ENCODE measurements around the gene PCDHB14.
"Not testable (repeated sequence)": the region's sequence is repeated elsewhere in the genome, so short reads cannot be mapped to it uniquely, and the experiment has no call there.

PCDHB14 gene

DNA sequence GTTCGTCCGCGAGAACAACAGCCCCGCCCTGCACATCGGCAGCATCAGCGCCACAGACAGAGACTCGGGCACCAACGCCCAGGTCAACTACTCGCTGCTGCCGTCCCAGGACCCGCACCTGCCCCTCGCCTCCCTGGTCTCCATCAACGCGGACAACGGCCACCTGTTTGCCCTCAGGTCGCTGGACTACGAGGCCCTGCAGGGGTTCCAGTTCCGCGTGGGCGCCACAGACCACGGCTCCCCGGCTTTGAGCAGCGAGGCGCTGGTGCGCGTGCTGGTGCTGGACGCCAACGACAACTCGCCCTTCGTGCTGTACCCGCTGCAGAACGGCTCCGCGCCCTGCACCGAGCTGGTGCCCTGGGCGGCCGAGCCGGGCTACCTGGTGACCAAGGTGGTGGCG, 12.9 kb upstream of the PCDHB14 start:
- not testable (repeated sequence) for DNase-seq (ENCODE audit: low read depth)

DNA sequence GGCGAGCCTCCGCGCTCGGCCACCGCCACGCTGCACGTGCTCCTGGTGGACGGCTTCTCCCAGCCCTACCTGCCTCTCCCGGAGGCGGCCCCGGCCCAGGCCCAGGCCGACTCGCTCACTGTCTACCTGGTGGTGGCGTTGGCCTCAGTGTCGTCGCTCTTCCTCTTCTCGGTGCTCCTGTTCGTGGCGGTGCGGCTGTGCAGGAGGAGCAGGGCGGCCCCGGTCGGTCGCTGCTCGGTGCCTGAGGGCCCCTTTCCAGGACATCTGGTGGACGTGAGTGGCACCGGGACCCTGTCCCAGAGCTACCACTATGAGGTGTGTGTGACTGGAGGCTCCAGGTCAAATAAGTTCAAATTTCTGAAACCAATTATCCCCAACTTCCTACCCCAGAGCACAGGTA, 12.3 kb upstream of the PCDHB14 start:
- not testable (repeated sequence) for DNase-seq (ENCODE audit: low read depth)

GRCh38 chr5:141213656-141214339, 9.3 kb upstream of the PCDHB14 start, which contains the start of gene PCDHB13:
TSS of gene PCDHB13 (plus strand) at chr5:141213919. CDS start at chr5:141214124, 205 bp downstream.
- not testable (repeated sequence) for DNase-seq (ENCODE audit: low read depth)

DNA sequence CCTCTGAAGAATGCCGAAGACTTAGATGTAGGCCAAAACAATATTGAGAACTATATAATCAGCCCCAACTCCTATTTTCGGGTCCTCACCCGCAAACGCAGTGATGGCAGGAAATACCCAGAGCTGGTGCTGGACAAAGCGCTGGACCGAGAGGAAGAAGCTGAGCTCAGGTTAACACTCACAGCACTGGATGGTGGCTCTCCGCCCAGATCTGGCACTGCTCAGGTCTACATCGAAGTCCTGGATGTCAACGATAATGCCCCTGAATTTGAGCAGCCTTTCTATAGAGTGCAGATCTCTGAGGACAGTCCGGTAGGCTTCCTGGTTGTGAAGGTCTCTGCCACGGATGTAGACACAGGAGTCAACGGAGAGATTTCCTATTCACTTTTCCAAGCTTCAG, 8.6 kb upstream of the PCDHB14 start:
- not testable (repeated sequence) for DNase-seq (ENCODE audit: low read depth)

DNA sequence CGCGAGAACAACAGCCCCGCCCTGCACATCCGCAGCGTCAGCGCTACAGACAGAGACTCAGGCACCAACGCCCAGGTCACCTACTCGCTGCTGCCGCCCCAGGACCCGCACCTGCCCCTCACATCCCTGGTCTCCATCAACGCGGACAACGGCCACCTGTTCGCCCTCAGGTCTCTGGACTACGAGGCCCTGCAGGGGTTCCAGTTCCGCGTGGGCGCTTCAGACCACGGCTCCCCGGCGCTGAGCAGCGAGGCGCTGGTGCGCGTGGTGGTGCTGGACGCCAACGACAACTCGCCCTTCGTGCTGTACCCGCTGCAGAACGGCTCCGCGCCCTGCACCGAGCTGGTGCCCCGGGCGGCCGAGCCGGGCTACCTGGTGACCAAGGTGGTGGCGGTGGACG, 7.6 kb upstream of the PCDHB14 start:
- not testable (repeated sequence) for DNase-seq (ENCODE audit: low read depth)

DNA sequence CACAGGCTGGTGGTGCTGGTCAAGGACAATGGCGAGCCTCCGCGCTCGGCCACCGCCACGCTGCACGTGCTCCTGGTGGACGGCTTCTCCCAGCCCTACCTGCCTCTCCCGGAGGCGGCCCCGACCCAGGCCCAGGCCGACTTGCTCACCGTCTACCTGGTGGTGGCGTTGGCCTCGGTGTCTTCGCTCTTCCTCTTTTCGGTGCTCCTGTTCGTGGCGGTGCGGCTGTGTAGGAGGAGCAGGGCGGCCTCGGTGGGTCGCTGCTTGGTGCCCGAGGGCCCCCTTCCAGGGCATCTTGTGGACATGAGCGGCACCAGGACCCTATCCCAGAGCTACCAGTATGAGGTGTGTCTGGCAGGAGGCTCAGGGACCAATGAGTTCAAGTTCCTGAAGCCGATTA, 7.1 kb upstream of the PCDHB14 start:
- not testable (repeated sequence) for DNase-seq (ENCODE audit: low read depth)

DNA sequence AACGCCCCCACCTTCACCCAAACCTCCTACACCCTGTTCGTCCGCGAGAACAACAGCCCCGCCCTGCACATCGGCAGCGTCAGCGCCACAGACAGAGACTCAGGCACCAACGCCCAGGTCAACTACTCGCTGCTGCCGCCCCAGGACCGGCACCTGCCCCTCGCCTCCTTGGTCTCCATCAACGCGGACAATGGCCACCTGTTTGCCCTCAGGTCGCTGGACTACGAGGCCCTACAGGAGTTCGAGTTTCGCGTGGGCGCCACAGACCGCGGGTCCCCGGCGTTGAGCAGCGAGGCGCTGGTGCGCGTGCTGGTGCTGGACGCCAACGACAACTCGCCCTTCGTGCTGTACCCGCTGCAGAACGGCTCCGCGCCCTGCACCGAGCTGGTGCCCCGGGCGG, 1.7 kb downstream of the PCDHB14 start:
- not testable (repeated sequence) for DNase-seq (ENCODE audit: low read depth)

GRCh38 chr5:141225421-141225820, 2.3 kb downstream of the PCDHB14 start:
- not testable (repeated sequence) for DNase-seq (ENCODE audit: low read depth)

- no peak for DNase-seq (ENCODE audit: low read depth)
These were observed 11.0 kb downstream of the PCDHB14 start for GRCh38 chr5:141234109-141234667.

- DNase-seq (ENCODE audit: low read depth), result not testable (repeated sequence)
These were observed 12.8 kb downstream of the PCDHB14 start for GRCh38 chr5:141235922-141236321.

DNA sequence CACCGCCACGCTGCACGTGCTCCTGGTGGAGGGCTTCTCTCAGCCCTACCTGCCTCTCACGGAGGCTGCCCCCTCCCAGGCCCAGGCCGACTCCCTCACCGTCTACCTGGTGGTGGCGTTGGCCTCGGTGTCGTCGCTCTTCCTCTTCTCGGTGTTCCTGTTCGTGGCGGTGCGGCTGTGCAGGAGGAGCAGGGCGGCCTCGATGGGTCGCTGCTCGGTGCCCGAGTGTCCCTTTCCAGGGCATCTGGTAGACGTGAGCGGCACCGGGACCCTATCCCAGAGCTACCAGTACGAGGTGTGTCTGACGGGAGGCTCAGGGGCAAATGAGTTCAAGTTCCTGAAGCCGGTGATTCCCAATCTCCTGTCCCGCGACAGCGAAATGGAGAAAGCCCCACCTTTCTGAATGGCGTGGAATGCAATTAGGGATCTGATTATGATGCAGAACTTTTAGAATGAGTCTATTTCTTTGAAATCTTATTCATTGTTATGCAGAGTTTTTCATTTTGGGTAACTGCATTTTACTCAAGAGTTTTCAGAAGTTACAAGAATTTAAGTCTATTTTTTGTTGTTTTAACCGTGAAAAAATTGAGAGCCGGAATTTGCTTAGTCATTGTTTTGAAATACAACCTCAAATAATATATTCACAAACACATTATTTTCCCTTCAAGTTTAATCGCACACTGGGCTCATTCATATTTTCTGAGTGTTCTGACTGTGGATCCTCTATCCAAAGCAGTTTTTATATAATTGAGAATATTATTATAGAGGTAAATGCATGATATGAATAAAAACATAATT, 13.6 kb downstream of the PCDHB14 start:
- DNase-seq (ENCODE audit: low read depth), result no peak

DNA sequence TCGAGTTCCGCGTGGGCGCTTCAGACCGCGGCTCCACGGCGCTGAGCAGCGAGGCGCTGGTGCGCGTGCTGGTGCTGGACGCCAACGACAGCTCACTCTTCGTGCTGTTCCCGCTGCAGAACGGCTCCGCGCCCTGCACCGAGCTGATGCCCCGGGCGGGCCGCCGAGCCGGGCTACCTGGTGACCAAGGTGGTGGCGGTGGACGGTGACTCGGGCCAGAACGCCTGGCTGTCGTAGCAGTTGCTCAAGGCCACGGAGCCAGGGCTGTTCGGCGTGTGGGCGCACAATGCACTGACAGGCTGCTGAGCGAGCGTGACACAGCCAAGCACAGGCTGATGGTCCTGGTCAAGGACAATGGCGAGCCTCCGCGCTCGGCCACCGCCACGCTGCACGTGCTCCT, 18.4 kb downstream of the PCDHB14 start:
- no peak for DNase-seq (ENCODE audit: low read depth)

DNA sequence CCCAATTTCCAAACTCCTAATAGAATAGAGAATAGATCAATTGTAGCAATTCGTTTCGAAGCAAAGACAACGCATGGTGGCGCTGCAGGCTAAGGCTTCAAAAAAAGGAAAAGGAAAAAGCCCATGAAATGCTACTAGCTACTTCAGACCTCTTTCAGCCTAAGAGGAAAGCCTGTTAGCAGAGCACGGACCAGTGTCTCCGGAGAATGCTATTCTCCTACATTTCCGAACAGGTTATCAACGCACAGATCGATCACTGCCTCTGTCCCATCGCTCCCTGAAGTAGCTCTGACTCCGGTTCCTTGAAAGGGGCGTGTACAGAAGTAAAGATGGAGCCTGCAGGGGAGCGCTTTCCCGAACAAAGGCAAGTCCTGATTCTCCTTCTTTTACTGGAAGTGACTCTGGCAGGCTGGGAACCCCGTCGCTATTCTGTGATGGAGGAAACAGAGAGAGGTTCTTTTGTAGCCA, 22.1 kb downstream of the PCDHB14 start, which contains the start of gene PCDHB15:
Gene PCDHB15, plus strand, starts transcription at position 146 of the 468 bp plus-strand sequence. Its CDS starts 184 bp downstream, at position 330.
- no peak for DNase-seq (ENCODE audit: low read depth)

- not testable (repeated sequence) for DNase-seq (ENCODE audit: low read depth)
These were observed 23.8 kb downstream of the PCDHB14 start for GRCh38 chr5:141246971-141247370.

DNA sequence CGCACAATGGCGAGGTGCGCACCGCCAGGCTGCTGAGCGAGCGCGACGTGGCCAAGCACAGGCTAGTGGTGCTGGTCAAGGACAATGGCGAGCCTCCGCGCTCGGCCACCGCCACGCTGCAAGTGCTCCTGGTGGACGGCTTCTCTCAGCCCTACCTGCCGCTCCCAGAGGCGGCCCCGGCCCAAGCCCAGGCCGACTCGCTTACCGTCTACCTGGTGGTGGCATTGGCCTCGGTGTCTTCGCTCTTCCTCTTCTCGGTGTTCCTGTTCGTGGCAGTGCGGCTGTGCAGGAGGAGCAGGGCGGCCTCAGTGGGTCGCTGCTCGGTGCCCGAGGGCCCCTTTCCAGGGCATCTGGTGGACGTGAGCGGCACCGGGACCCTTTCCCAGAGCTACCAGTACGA, 24.3 kb downstream of the PCDHB14 start:
- not testable (repeated sequence) for DNase-seq (ENCODE audit: low read depth)

- no peak for DNase-seq (ENCODE audit: low read depth)
These were observed 27.4 kb downstream of the PCDHB14 start for GRCh38 chr5:141250576-141250975.

GRCh38 chr5:141258464-141258863, 35.3 kb downstream of the PCDHB14 start:
- no peak for DNase-seq (ENCODE audit: low read depth)

DNA sequence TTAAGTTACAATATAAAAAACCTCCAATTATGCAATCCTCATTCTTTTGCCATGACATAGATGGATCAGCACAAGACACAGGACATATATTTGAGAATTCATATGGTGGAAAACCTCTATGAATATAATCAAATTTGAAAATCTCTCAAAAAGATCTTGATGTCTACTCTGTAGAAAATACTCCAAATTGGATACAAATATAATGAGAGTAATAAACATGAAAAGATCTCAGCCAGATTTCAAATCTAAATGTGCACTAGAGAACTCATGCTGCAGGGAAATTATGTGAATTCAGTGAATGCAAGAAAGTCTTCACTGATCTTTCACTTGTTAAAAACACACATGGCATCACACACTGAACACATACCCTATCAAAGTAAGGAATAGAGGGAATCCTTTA, 35.8 kb downstream of the PCDHB14 start:
- no peak for DNase-seq (ENCODE audit: low read depth)

DNA sequence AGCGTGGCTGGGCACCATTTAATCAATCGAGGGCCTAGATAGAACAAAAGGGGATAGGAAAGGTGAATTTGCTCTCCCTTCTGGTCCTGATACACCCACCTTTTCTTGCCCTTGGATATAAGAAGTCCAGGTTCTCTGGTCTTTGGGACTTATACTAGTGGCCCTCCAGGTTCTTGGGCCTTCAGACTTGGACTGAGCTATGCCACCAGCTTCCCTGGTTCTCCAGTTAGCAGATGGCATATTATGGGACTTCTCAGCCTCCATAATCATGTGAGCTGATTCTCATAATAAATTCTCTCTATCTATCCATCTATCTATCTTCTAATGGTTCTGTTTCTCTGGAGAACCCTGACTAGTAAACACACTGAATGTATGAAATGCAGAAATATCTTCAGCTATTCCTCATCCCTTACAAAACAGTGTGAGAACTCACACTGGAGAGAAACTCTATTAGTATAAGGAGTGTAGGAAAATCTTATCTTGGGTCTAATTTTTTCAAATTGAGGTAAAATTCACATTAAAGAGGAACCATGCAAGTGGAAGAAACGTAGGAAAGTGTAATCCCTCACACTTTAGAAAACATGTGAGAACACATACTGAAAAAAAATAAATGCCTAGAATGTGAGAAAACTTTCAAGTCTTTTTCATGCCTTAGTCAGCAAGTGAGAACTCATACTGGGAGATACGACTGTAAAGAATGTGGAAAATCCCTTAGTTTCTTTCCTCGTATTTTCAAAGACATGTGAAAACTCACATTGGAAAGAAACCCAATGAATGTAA, 37.5 kb downstream of the PCDHB14 start:
- no peak for DNase-seq (ENCODE audit: low read depth)

DNA sequence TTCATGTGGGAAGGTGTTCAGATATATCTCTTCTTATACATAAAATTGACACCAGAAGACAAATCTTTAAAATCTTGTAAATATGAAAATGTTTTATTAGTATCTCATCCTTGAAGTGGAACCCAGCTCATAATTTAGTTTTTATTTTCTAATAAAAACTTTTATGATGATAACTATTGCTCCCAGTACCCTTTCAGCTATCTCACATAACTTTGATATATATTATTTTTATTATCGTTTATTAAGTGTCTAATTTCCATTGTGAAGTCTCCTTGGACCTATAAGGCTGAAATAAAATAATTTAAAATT, 38.0 kb downstream of the PCDHB14 start:
- DNase-seq (ENCODE audit: low read depth), result no peak

DNA sequence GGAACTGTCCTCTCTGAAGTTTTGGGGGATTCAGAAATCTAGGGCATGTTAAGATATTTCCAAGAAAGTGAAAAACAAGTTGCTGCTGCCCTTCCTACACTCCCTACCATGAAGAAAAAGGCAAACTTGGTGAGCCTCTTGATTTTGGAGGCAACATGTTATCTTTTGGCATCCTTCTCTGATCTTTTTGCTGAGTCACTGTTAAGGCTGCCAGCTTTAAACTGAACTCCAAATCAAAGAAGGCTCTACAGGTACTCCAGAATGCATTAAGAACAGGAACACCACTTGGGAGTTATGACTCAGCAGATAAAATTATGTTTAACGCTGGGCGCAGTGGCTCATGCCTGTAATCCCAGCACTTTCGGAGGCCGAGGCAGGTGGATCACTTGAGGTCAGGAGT, 46.1 kb downstream of the PCDHB14 start:
- no peak for DNase-seq (ENCODE audit: low read depth)

DNA sequence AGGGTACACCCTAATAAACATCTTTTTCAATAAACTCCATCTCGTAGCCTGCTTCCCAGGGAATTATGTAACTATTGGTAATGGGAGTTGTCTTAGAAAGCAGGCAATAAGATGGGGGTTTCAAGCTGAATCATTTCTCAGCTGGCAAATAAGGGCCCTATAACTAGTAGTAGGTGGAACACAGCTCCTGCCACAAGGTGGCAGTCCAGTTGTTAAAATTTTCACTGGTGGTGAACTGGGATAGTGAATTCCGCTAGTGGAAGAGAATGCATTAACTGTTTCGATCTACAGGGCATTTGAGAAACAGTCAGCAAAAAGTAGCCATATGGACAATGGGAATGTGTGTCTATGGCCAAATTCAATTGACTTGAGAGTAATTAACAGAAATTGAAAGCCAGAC, 49.8 kb downstream of the PCDHB14 start:
- no peak for DNase-seq (ENCODE audit: low read depth)

Measured in activated gamma-delta T cell treated with anti-CD3 and anti-CD28 coated beads, Interleukin-2, amount 50 U/mL, for 16 hours (primary cell).